HL-60 (cell line): ENCODE data around the gene FAM83E.
A peak's percentile ranks its signal among the peaks of the same experiment; 100 is the strongest.

Source experiments
- DNase-seq, 2 experiments: peaks; one replicate each; pipeline ENCODE4 v3.0.0-alpha.2; 2010 to 2020; ENCODE audit warnings: low read depth in 1 of 2, low spot score in 1 of 2
- H3K27ac ChIP-seq: fragments of 250-450 bp; sonication (Bioruptor Pico); replicated peaks from 2 replicates; pipeline ENCODE4 v1.5.1; 2020; ENCODE audit warnings: mild to moderate bottlenecking, moderate library complexity
- H3K27me3 ChIP-seq: fragments of 250-450 bp; sonication (Bioruptor Pico); 2 replicates; pipeline ENCODE4 v1.5.1; 2021; ENCODE audit warnings: mild to moderate bottlenecking, moderate library complexity; ENCODE audit not compliant: insufficient read depth, poor library complexity, severe bottlenecking
- H3K4me3 ChIP-seq: replicated peaks from 2 replicates; pipeline ENCODE4 v1.5.1; 2011; ENCODE audit warnings: mild to moderate bottlenecking, control low read depth, low read length; ENCODE audit not compliant: insufficient read depth
- GABPA ChIP-seq: IDR thresholded peaks from 2 replicates; pipeline ENCODE4 v1.6.1; 2012; ENCODE audit warnings: low read depth
- POLR2AphosphoS5 ChIP-seq: IDR thresholded peaks from 2 replicates; pipeline ENCODE4 v1.6.1; 2012; ENCODE audit warnings: low read depth
- SPI1 ChIP-seq: IDR thresholded peaks from 2 replicates; pipeline ENCODE4 v1.6.1; 2012; ENCODE audit warnings: low read depth, mild to moderate bottlenecking, borderline replicate concordance
- TF ChIP-seq, protein P1 (sequence below): IDR thresholded peaks from one replicate; pipeline ENCODE4 v1.5.1; 2011; ENCODE audit warnings: low read length, control low read depth, inconsistent platforms; ENCODE audit not compliant: insufficient read depth
- TF ChIP-seq, protein P2 (sequence below): IDR thresholded peaks from 2 replicates; pipeline ENCODE4 v1.6.1; 2012; ENCODE audit warnings: low read depth; ENCODE audit not compliant: insufficient replicate concordance

FAM83E gene

DNA sequence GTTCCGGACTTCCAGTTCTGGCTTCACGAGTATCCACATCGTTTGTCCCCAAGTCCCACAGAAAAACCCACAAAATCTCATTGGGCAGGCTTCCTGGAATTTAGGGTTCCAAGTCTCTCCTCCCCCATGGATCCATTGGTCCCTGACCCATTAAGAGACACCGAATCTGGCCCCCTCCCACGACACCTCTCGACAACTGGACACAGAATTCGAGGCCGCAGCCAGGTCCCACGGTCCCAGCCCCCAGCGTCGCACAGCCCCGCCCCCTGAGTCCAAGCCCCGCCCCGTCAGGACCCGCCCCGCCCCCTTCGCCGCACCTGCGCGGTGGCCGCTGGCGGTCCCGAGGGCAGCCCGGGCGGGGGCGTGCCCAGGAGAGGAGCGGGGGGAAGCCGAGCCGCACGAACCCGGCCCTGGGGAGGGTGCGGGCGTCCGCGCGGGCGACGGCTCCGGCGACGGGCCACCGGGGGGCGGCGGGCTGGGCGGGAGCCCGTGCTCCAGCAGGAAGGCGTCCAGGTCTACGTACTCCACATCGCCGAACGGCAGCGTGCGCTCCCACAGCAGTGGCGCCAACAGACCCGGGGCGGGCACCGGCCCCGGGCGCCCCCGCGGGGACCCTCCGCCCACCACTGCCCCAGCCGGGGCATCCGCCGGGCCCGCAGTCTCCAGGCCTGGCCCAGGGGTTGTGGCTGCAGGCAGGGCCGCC is 20.5 kb upstream of the FAM83E start:
- Histone ChIP-seq H3K27ac (peak overlapping the region; percentile 96), H3K27me3 (no peaks in the 10 kb centered on the region), H3K4me3 (peak overlapping the region; percentile 87)
- TF ChIP-seq, protein P1, sequence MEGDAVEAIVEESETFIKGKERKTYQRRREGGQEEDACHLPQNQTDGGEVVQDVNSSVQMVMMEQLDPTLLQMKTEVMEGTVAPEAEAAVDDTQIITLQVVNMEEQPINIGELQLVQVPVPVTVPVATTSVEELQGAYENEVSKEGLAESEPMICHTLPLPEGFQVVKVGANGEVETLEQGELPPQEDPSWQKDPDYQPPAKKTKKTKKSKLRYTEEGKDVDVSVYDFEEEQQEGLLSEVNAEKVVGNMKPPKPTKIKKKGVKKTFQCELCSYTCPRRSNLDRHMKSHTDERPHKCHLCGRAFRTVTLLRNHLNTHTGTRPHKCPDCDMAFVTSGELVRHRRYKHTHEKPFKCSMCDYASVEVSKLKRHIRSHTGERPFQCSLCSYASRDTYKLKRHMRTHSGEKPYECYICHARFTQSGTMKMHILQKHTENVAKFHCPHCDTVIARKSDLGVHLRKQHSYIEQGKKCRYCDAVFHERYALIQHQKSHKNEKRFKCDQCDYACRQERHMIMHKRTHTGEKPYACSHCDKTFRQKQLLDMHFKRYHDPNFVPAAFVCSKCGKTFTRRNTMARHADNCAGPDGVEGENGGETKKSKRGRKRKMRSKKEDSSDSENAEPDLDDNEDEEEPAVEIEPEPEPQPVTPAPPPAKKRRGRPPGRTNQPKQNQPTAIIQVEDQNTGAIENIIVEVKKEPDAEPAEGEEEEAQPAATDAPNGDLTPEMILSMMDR, result no peak
- peak; percentile 24; the same call in 1 of the 2 replicates for TF ChIP-seq POLR2AphosphoS5
- DNase-seq, result peak in 1 of 2 experiments; percentile 58

DNA sequence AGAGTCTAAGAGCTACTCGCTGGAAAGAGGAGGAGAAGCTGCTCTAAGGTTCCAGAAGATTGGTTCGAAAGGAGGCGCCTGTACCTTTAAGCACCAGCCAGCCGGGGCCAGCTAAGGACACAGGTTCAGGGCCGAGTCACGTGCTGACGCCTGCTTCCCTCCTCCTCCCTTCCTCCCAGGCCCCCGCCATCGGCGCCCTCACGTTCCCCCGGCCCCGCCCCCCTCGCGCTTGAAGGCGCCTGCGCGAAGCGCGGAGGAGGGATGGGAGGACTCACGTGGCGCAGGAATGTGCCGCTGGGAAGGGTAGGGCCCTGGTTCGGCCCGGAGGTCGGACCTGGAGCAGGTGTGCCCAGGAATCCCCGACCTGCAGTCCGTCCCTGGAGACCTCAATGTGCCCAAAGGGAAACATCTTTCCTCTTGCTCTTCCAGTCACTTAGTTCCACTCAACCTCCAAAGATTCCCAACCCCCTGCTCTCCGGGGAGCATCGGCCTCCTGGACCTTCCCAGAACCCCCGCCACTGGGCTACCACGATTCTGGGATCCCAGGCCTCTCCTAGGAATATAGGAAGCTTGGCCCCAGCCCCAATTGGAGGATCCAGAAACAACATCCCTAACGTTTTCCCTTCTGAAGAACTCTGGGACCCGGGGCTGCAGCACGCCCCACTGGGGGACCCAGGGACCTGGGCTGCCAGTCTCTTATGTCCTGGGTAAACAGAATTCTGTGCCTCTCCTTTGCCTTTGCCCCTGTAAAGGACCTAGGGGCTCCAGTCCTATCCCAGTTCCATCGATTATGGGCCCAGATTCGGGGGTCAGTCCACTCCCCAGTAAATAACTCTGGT is 19.8 kb upstream of the FAM83E start:
- peak overlapping the region; percentile 67 for H3K27ac ChIP-seq
- peak; percentile 93 to 97 for DNase-seq
- TF ChIP-seq GABPA (peak; percentile 5; the same call in 1 of the 2 replicates), SPI1 (peak; percentile 15; the same call in 1 of the 2 replicates), POLR2AphosphoS5 (peak; percentile 78)
- TF ChIP-seq, protein P1, result no peak
- no peaks in the 10 kb centered on the region for H3K27me3 ChIP-seq
- H3K4me3 ChIP-seq, result peak overlapping the region; percentile 87

DNA sequence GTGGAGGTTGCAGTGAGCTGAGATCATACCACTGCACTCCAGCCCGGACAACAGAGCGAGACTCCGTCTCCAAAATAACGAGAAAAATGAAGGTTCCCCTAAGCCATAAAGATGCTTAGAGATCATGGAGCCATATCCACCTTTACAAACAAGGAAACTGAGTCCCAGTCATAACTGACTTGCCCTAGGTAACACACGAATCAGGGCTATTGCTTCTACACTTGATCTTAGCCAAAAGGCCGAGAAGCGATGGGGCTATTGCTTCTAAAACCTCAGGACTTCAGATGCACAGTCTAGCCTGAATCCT is 19.1 kb upstream of the FAM83E start:
- TF ChIP-seq POLR2AphosphoS5, result no peak
- TF ChIP-seq, protein P1, result no peak
- TF ChIP-seq SPI1, result no peak
- TF ChIP-seq GABPA, result no peak
- TF ChIP-seq, protein P2, sequence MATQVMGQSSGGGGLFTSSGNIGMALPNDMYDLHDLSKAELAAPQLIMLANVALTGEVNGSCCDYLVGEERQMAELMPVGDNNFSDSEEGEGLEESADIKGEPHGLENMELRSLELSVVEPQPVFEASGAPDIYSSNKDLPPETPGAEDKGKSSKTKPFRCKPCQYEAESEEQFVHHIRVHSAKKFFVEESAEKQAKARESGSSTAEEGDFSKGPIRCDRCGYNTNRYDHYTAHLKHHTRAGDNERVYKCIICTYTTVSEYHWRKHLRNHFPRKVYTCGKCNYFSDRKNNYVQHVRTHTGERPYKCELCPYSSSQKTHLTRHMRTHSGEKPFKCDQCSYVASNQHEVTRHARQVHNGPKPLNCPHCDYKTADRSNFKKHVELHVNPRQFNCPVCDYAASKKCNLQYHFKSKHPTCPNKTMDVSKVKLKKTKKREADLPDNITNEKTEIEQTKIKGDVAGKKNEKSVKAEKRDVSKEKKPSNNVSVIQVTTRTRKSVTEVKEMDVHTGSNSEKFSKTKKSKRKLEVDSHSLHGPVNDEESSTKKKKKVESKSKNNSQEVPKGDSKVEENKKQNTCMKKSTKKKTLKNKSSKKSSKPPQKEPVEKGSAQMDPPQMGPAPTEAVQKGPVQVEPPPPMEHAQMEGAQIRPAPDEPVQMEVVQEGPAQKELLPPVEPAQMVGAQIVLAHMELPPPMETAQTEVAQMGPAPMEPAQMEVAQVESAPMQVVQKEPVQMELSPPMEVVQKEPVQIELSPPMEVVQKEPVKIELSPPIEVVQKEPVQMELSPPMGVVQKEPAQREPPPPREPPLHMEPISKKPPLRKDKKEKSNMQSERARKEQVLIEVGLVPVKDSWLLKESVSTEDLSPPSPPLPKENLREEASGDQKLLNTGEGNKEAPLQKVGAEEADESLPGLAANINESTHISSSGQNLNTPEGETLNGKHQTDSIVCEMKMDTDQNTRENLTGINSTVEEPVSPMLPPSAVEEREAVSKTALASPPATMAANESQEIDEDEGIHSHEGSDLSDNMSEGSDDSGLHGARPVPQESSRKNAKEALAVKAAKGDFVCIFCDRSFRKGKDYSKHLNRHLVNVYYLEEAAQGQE, result no peak
- H3K4me3 ChIP-seq, result peak overlapping the region; percentile 26
- H3K27ac ChIP-seq, result peak overlapping the region; percentile 67
- no peaks in the 10 kb centered on the region for H3K27me3 ChIP-seq
- DNase-seq, result no peak

DNA sequence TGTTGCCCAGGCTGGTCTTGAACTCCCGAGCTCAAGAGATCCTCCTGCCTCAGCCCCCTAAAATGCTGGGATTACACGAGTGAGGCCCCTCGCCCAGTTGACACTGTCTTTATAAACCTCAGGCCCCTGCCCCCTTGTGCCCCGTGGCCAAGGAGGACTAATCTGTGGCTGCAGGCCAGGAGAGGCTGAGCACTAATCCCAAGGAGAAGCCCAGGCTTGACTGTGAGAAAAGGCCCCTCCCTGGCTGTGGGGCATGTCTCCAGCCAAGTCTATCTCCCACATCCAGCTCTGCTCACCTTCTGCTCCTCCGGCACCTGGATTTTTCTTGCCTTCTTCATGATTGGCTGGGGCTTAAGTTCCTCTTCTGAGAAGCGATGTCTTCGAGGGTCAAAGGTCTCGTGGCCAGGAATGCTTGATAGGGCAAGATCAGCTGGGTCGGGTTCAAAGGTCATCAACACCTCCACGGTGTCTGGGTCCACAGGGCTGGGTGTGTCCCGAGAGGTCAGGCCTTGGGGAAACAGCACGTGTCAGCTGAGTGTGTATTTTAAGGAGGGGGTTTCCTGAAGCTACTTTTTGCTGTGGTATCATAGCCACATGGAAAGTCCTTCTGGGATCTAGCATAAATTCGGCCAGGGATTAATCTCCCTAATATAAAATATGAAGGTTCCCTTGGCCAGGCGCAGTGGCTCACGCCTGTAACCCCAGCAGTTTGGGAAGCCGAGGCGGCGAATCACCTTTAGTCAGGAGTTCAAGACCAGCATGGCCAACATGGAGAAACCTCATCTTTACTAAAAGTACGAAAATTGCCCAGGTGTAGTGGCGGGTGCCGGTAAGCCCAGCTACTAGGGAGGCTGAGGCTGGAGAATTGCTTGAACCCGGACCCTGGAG is 18.5 kb upstream of the FAM83E start:
- Histone ChIP-seq H3K27ac (peak overlapping the region; percentile 67), H3K4me3 (no peak overlapping the region; the same call in 1 of the 2 replicates), H3K27me3 (no peaks in the 10 kb centered on the region)
- no peak for DNase-seq
- TF ChIP-seq SPI1 (no peak), GABPA (no peak), POLR2AphosphoS5 (no peak; the same call in 1 of the 2 replicates)
- TF ChIP-seq, protein P2, result no peak
- TF ChIP-seq, protein P1, result no peak
